ENCODE data around the gene EFCAB6.
A peak's percentile ranks its signal among the peaks of the same experiment; 100 is the strongest.

EFCAB6 gene

DNA sequence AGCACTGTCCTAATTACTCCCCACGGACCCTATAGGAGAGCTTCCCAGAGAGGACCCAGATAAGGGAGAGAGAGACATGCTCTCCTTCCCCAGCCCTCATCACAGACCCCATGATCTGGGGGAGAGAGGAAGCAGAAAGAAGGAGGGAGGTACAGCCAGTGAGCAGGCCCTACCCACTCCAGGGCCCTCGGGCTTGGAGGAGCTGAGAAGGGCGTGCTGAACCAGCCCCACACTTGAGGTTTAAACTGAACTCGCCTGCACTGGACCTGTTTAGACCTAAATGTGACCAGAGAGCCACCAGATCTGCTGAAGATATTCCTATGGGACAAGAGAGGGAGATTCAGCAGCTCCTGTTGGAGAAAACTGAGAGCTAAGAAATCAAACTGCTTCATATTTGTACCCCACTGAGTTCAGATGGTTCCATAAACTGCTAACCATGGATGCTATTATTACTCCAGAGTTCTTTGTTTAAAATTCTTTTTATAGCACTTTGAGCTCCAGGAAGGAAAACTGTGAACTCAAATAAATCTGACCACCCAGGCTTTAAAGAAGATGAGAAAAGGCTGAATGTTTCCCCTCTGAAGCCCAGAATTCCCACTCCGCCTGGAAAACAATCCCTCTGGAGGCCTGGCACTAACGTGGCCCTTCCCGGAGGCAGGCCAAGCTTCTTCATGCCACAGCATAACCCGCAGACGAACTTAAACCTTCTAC is 67.2 kb downstream of the EFCAB6 start:
- no peak for DNase-seq (ENCODE audit: low spot score)

DNA sequence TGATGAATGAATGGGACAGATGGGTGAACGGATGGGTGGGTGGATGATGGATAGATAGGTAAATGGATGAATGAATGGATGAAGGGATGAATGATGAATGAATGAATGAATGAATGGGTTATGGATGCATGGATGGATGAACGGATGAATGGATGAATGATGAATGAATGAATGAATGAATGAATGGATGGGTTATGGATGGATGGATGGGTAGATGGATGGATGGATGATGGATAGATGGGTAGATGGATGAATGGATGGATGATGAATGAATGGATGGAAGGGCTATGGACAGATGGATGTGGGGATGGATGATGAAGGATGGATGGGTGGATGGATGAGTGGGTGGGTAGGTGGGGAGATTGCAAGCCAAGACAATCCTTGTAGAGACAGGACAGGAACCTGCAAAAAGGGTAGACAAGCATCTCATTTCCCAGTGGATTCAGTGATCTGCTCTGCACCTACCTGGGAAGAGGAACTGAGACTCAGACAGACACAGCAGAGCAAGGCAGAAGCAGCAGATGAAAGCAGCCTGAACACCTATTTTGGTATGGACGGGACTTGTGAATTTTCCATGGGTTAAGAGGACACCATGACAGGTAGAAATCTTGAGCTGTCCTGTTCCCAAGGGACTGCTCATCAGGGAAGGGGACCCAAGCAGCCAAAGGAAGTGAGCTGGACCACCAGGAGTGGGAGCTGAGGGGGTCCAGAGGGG is 68.0 kb downstream of the EFCAB6 start:
- no peak for DNase-seq (ENCODE audit: low spot score)

DNA sequence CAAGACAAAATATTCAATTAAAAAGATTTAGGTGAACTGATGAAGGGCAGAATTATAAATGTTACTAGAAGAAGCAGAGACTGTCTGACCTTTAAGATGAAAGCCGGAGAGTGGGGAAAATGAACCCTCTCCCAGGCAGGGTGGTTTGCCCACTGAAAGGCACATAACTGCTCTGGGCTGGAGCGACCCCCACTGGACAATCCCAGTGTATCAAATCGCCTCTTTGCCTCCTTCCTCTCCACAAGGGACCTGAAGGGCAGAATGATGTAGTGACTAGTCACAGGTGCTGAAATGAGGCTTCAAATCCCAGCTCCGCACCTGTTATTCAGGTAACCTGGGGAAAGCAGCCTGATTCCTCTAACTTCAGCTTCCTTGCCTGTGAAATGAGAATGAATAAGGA is 69.0 kb downstream of the EFCAB6 start:
- peak; percentile 20 for DNase-seq (ENCODE audit: low spot score)

DNA sequence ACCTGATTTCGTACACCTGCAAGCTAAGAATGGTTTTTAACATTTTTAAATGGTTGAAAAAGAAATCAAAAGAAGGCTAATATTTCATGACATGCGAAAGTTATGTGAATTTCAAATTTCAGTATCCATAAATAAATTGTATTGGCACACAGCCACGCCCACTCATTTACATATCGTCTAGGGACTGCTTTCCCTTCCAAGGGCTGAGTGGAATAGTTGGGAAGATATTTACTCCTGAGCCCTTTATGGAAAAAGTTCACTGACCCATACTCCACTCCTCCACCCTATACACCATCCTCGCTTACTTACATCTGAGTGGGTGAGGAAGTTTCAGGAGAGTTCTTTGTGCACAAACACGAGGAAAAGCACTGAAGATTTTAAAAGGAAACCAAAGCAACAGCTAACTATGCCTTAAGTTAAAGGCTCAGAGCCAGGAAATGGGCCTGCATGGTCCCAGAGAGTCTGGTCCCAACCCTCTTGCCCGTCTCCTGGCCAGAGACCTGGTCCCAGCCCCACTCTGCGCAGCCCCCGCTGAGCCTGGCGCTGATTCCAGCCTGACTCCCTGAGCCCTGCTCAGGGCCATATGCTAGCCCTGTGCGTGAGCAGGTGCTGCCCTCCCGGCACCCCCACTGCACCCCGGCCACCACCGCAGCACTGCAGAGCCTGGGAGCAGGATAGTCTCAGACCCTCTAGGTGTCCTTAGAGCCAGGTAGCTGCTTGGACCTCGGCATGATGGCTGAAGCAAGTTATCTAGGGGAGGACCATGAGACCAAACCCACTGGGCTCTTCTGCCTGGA is 69.8 kb downstream of the EFCAB6 start:
- DNase-seq (ENCODE audit: low spot score): no peak

DNA sequence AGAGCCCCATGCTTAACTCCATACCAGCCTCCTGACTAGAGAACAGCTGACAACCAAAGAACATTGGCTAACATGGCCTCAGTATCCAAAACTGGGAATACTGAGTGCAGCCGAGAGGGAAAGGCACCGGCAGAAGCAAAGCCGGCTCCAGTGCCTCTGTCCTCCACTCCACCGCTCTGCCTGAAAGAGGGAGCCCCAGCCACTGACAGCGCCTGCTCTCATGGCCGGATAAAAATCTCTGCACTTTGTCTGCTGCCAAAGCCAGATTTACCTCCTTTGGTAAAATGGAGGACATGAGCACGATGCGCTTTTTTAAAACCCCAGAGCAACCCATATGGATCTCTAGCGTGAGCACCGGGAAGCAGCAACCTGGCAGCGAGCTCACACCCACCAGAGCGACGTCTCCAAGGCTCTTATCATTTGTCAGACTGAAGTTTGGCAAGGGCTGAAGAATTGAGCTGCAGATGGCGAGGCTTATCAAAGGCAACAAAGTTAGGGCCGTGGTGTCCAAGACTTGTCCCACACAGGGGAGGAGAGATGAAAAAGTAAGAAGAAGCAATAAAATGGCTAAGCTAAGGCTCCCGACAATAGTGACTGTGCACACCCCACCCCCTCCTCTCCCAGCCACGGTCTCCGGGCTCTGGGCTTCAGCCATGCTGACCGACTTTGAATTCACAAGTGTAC is 71.4 kb downstream of the EFCAB6 start:
- no peak for DNase-seq (ENCODE audit: low spot score)

DNA sequence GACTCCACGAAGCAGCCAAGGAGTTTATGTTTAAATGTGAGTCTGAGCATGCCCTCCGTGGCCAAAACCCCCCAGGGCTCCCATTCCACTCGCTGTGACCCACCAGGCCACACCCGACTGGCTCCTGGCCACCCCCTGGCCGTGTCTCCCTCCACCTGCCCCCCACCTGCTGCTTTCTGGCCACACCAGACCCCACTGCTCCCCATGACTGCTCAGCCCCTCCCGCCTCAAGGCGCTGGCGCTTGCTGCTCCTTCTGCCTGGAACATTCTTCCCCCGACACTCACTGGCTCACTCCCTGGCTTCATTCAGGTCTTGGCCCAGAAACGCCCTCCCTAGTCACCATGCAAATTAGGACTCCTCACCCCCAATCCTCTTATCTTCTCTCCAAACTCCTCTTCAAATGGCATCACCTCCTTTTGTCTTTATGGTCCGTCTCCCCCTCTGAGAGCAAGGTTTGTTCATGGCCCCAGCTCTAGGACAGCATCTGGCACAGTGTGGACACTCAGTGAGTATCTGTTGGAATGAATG is 72.2 kb downstream of the EFCAB6 start:
- no peak for DNase-seq (ENCODE audit: low spot score)

DNA sequence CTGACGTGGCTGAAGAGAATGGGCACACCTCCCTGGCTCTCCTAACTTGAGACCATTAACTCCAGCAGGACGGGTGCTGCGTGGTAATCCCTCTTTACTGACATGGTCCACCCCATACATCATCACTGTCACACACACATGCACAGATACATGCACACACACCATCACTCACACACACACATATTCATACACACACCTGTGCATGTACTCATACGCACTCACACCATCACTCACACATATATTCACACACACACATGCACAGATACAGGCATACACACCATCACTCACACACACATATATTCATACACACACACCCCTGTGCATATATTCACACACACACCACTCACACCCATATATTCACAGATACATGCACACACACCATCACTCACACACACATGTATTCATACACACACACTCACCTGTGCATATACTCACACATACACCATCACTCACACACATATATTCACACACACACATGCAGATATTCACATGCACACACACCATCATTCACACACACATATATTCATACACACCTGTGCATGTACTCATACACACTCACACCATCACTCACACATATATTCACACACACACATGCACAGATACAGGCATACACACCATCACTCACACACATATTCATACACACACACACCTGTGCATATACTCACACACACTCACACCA is 74.8 kb downstream of the EFCAB6 start:
- DNase-seq (ENCODE audit: low spot score): no peak

DNA sequence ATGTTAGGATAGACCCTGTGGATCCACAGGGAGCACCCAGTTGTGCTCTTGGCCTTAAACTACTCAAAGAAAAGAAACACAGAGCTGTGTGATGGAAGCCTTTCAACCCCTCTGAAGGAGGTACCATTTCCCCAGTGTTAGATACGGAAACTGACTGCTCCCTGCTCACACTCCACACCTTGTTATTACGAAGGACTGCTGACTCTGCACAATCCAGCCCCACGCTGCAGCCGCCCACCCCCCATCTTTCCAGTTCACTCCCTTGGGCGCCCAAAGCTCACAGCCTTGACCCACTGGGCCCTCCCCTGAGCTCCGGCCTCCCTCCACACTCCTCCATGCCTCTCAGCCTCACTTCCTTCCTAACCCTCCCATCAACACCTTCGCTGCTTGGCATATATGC is 75.5 kb downstream of the EFCAB6 start:
- no peak for DNase-seq (ENCODE audit: low spot score)

DNA sequence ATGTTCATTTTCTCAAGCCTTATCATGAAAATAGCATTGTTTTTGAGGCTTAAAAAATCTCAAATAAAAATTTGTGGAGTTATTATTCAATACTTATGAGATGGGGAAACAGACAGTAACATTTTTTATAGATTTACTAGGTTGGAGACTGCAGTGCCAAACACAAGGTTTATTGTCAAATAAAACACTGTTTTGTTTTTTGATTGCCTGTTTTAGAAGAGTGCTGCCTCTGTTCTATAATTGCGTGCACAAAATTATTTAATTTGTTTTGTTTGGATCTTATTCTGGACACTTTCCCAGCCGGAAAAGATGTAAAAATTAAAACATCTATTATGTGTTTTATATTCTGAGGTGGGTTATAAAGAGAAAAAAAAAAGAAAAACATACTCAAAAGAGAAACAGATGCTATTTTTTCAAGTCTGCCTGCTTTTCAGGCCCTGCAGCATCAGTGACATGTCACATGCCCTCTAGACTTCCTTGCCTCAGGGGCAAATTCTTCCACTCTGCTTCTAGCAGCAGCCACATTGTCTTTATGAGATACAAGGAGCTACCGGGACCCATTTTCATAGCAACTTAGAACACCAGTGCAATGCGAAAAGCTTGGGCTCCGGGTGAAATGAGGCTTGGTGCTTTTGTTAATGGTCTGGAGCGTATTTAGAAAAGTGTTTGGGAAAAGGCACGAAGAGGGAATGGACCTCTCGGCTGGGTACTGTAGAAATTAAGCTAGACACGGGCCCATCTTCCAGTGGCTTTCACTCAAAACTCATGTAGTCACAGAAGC is 77.5 kb downstream of the EFCAB6 start:
- peak; percentile 51 for DNase-seq (ENCODE audit: low spot score)

DNA sequence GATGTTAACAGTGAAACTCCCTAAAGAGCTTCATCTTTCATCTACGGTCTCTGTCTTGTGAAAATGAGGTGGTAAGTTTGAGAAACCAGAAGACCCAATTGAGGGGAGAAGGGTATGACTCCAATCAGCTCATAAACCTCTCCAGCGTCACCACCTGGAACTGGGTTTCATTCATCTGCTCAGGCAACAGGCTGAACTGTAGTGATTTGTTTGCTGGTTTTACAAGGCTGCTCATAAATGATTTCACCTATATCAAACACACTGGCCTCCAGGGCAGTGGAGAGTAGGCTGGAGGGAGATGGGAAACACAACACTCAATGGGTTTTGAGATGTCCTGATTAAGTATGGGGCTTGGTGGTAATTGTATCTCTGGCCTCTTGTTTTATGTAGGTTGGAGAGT is 79.0 kb downstream of the EFCAB6 start:
- no peak for DNase-seq (ENCODE audit: low spot score)

DNA sequence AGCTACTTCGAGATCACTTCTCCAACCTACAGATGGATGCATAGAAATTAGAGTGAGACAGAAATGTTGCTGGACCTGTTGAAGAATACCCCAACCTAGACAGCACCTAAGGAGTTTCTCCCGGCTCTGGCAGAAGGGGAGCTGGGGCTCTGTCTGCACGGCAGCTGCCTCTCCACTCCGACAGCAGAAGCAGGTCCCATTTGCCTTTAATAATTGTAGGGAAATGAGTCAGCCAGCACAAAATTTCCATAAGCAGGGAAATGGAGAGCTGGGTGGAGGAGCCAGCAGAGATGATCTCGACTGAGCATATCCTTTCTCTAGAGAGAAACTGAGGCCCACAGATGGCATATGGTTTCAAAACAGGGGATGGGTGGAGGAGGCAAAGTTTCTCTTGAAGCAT is 80.1 kb downstream of the EFCAB6 start:
- DNase-seq (ENCODE audit: low spot score): no peak

DNA sequence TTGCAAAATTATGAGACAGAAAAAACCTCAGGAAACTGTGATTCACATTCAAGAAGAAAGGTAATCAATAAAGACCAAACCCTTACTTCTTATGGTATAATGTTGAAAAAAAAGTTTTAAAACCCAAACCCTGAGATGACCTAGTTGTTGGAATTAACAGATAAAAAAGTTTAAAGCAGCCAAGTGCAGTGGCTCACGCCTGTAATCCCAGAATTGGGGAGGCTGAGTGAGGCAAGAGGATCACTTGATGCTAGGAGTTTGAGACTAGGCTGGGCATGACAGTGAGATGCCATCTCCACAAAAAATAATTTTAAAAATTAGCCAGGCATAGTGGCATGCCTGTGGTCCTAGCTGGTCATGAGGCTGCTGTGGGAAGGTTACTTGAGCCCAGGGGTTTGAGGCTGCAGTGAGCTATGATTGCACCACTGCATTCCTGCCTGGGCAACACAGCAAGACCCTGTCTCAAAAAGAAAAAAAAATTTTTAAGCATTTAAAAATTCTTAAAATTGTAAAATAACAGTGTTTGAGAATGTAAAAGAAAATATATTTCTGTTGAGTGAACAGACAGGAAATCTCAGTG is 85.1 kb downstream of the EFCAB6 start:
- DNase-seq (ENCODE audit: low spot score): no peak

DNA sequence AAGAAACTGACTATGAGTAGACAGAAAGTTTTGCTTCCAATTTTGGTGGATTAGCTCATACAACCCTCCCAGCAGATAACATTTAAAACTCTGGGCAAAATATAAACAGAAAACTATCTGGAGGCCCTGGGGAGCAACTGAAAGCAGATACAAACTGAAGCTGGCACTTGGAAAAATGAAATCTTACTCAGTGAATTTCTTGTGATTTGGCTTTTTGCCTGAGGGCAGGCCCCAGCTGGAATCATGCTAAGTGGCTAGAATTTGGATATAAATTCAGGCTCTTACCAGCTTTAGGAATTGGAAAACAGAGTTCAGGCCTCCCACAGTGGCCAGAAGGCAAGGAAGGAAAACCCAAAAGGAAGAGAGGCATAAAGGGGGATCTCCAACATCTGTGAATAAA is 85.8 kb downstream of the EFCAB6 start:
- DNase-seq (ENCODE audit: low spot score): no peak

DNA sequence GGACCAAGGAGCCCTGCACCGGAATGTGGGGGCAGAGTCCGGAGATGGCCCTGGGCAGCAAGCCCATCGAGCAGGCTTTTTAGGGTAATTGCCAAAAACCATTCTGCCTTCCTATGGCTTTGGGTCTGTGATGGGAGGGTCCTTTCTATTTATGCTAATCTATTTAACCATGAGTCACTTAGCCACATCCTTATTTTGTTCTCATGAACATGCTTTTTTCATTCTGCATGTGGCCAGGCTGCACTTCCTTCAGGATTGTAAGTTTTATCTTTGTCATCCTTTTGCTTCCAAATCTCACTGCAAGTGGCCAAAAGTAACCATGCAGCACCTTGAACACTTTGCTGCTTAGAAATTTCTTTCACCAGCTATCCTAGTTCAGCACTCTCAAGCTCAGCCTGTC is 88.3 kb downstream of the EFCAB6 start:
- no peak for DNase-seq (ENCODE audit: low spot score)

DNA sequence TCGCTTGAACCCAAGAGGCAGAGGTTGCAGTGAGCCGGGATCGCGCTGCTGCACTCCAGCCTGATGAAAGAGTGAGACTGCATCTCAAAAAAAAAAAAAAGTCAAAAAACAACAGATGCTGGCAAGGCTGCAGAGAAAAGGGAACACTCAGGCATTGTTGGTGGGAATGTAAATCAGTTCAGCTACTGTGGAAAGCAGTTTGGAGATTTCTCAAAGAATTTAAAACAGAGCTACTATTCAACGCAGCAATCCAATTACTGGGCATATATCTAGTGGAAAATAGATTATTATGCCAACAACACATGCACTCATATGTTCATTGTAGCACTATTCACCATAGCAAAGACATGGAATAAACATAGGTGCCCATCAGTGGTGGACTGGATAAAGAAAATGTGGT is 89.7 kb downstream of the EFCAB6 start:
- DNase-seq (ENCODE audit: low spot score): peak; percentile 60

DNA sequence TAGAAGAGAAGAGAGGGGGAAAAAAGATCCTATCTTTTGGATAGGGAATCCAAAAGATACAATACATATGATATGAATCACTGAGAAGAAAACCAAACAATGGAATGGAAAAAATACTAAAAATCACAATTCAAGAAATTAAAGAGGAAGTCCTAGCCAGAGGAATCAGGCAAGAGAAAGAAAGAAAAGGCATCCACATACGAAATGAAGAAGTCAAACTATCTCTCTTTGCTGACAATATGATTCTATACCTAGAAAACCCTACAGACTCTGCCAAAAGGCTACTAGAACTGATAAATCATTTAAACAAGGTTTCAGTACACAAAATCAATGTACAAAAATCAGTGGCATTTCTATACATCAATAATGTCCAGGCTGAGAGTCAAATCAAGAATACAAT is 91.4 kb downstream of the EFCAB6 start:
- DNase-seq (ENCODE audit: low spot score): peak; percentile 6

DNA sequence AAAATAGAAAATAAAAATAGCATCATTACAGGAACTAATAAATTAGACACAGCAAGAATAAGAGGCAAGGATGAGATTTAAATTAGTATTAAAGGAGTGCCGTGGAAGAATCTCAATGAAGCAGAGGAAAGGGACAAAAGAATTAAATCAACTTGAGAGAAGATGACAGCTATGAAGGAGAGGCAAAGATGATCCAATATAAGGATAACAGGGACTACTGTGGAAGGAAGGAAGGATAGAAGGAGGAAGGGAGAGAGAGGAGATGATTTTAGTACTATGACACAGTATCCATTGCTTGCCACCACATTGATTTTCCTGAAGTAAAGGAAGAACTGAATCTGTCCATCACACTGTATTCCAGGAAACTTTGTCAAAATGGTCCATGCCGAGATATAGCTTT is 98.0 kb downstream of the EFCAB6 start:
- DNase-seq (ENCODE audit: low spot score): no peak

DNA sequence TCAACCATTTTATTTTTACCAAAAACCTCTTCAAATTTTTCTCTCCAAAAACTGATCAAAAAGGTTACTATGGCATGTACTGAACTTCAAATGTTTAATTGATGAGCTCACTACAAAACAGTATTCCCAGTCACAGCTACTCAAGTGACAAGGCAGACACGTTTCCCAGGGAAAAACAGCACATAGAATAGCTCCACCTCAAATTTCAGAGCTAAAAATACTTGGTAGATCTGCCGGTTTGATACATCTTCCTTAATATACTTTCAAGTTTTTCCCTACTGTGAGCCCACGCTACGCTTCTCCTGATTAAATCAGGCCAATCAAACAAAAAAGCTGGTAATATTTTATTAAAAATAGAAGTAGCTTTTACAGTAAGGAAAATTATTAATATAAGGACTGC is 100.4 kb downstream of the EFCAB6 start:
- DNase-seq (ENCODE audit: low spot score): no peak

DNA sequence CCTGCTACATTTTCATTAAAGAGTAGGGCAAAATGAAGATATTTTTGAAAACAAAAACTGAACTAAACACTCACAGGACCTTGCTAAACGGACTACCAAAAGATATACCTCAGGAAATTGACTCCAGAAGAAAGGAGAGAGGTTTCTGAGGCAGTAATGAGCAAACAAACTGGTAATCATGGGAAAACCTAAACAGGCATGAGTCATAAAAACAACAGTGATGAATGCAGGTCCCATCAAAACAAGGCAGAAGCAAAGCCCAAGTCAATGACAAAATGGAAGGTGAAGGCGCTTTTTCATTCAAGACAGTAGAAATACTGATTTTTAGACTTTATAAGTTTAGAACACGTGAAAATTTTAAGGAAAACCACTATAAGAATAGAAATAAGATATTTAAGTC is 104.5 kb downstream of the EFCAB6 start:
- DNase-seq (ENCODE audit: low spot score): no peak

DNA sequence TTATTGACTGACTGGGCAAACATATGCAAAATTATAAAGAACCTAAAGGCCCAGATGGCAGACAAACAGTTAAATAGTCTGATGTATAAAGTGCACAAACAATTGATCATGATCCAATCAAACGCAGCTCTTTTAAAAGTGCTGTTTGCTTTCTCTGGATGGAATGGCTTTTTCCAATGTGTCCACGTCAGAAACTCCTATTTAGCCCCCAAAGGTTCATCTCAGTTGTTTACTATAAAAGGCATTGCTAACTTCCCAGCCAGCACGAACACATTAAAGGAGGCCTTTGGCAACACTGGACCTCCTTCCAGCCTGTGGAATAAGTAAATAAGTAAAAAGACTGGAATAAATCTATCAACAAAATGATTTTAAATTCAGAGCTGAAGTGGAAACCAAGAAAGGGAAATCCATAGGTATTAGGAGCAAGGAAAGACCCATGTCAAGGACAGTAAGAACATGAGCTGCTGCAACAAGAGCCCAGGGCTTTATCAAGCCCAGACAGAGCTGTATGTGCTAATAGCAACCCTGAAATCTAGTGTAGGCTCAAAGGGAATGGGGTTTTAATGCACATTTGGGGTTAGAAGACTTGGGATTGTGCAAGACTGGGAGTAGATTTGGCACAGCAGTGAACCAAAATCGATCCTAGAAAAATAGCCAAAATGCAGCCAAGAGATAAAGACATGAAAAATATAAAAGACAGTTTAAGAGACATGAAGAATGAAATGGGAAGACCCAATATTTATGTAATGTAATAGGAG is 105.4 kb downstream of the EFCAB6 start:
- no peak for DNase-seq (ENCODE audit: low spot score)
